PC-3 (cell line): ENCODE measurements around the gene CYB561D2. TPM values are rescaled to one million over a fixed set of nuclear protein-coding genes. Genes with fewer than 3 reads are reported as not detected.

Experiments used
- ATAC-seq: fragments of 200-7000 bp; cut with Tn5 transposase; 2 replicates; pipeline ENCODE4 v1.9.1; 2020; ENCODE audit warnings: mild to moderate bottlenecking, moderate library complexity
- BruUV-seq: library from RNA; stranded (reverse); fragments of 400-500 nt; replicated peaks from 2 replicates; lab custom pipeline; 2021; lab: Mats Ljungman, UMichigan
- CTCF ChIA-PET: fragments of 300-600 bp; sonication (Branson Sonifier 250); formaldehyde crosslinking; loops from one replicate; lab custom pipeline; 2022; ENCODE audit warnings: antibody characterized with exemption; lab: Charles Lee
- POLR2A ChIA-PET: fragments of 300-600 bp; sonication (Branson Sonifier 250); formaldehyde crosslinking; loops from one replicate; lab custom pipeline; 2022; ENCODE audit warnings: antibody characterized with exemption; ENCODE audit not compliant: unreplicated experiment; lab: Charles Lee
- DNase-seq: peaks from one replicate; pipeline ENCODE4 v3.0.0-alpha.2; 2015
- H2AFZ ChIP-seq: fragments of 300-600 bp; sonication (generic); 2 replicates; pipeline ENCODE4 v1.6.0; 2016; ENCODE audit warnings: antibody characterized with exemption, low read length
- H3F3A ChIP-seq: fragments of 300-600 bp; sonication (generic); one replicate; pipeline ENCODE4 v1.6.0; 2017; ENCODE audit warnings: antibody characterized with exemption, low read length, control low read depth, mild to moderate bottlenecking; ENCODE audit not compliant: unreplicated experiment
- H3K27ac ChIP-seq: fragments of 300-600 bp; sonication (generic); 2 replicates; pipeline ENCODE4 v1.5.1; 2016; ENCODE audit warnings: mild to moderate bottlenecking, low read length
- H3K27me3 ChIP-seq: fragments of 300-600 bp; sonication (generic); 2 replicates; pipeline ENCODE4 v1.6.1; 2016; ENCODE audit warnings: low read length, mixed read lengths
- H3K36me3 ChIP-seq: fragments of 300-600 bp; sonication (generic); 2 replicates; pipeline ENCODE4 v1.6.1; 2016; ENCODE audit warnings: low read depth, mixed run types, low read length, mixed read lengths
- H3K4me1 ChIP-seq: fragments of 300-600 bp; sonication (generic); 2 replicates; pipeline ENCODE4 v1.5.1; 2016; ENCODE audit warnings: low read length; ENCODE audit not compliant: insufficient read depth
- H3K4me2 ChIP-seq: fragments of 300-600 bp; sonication (generic); 2 replicates; pipeline ENCODE4 v1.6.0; 2016; ENCODE audit warnings: low read length
- H3K4me3 ChIP-seq: fragments of 300-600 bp; sonication (generic); 2 replicates; pipeline ENCODE4 v1.5.1; 2016; ENCODE audit warnings: mild to moderate bottlenecking, low read length, mixed read lengths
- H3K79me2 ChIP-seq: fragments of 300-600 bp; sonication (generic); 2 replicates; pipeline ENCODE4 v1.6.1; 2017; ENCODE audit warnings: low read length, mixed read lengths
- H3K9ac ChIP-seq: fragments of 300-600 bp; sonication (generic); 2 replicates; pipeline ENCODE4 v1.6.0; 2016; ENCODE audit warnings: mild to moderate bottlenecking, low read length
- H3K9me2 ChIP-seq: fragments of 300-600 bp; sonication (generic); replicated peaks from 2 replicates; pipeline ENCODE4 v1.6.1; 2016; ENCODE audit warnings: mixed run types, low read length, mixed read lengths
- H3K9me3 ChIP-seq: fragments of 300-600 bp; sonication (generic); 2 replicates; pipeline ENCODE4 v1.6.1; 2016; ENCODE audit warnings: low read length, mixed read lengths
- H4K20me1 ChIP-seq: fragments of 300-600 bp; sonication (generic); 2 replicates; pipeline ENCODE4 v1.6.1; 2016; ENCODE audit warnings: low read length, mixed read lengths
- EZH2 ChIP-seq: fragments of 300-600 bp; sonication (generic); IDR thresholded peaks from one replicate; pipeline ENCODE4 v1.6.1; 2017; ENCODE audit warnings: antibody characterized with exemption, mild to moderate bottlenecking, low read length; ENCODE audit not compliant: unreplicated experiment
- EZH2phosphoT487 ChIP-seq: fragments of 300-600 bp; sonication (generic); IDR thresholded peaks from 2 replicates; pipeline ENCODE4 v1.6.1; 2018; ENCODE audit warnings: mild to moderate bottlenecking, antibody characterized with exemption, low read length, borderline replicate concordance
- intact Hi-C: fragments of 100-400 bp; cut with micrococcal nuclease; formaldehyde crosslinking; loops from 2 replicates; pipeline ENCODE4 v1.9.0; 2023
- total RNA-seq: library from RNA; depleted of rRNA; stranded (reverse); fragments of >200 nt; gene quantifications from 2 replicates; pipeline ENCODE4 v1.2.3, GENCODE V29; 2014
- TF ChIP-seq, protein P1 (sequence below): fragments of 300-600 bp; sonication (generic); conservative IDR thresholded peaks from 2 replicates; pipeline ENCODE4 v1.5.1; 2017; ENCODE audit warnings: antibody characterized with exemption, low read depth, mild to moderate bottlenecking, low read length

The CYB561D2 gene
- total RNA-seq, 1 experiment from 2014 or later, result 44.3 TPM

DNA sequence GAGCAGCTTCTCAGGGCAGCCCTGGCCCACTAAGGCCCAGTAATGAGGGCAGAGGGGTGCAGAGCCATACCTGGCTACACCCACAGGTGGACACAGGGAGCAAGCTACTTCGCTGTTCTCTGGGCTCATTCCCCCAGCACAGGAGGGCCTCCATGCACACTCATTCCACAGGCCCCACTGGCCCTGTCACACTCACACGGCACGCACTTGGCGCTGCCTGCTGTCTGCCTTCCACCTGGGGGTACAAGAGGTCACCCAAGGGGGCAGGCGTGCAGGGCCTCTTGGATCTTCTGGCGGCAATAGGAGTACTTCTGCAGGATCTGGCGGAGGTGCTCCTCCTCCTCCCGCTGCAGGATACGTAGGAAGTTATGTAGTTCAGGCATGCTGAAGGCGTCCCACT lies 20.3 kb upstream of the CYB561D2 start:
- Histone ChIP-seq H3K4me2 (no peak overlapping the region), H3K27ac (no peak overlapping the region), H3K27me3 (no peaks in the 10 kb centered on the region), H3K79me2 (peaks cover 54% of the 10 kb centered on the region), H3F3A (no peaks in the 10 kb centered on the region), H3K4me3 (no peak overlapping the region), H2AFZ (no peak overlapping the region), H3K36me3 (peaks cover 26% of the 10 kb centered on the region; the same call in 1 of the 2 replicates), H3K9ac (no peak overlapping the region), H3K9me2 (no peaks in the 10 kb centered on the region), H4K20me1 (peaks cover 12% of the 10 kb centered on the region; the same call in 1 of the 2 replicates), H3K4me1 (peaks cover 26% of the 10 kb centered on the region), H3K9me3 (no peaks in the 10 kb centered on the region)
- ChIA-PET POLR2A (no interaction called here), CTCF (no interaction called here)
- ATAC-seq, result no peak
- DNase-seq, result no peak
- TF ChIP-seq, protein P1, sequence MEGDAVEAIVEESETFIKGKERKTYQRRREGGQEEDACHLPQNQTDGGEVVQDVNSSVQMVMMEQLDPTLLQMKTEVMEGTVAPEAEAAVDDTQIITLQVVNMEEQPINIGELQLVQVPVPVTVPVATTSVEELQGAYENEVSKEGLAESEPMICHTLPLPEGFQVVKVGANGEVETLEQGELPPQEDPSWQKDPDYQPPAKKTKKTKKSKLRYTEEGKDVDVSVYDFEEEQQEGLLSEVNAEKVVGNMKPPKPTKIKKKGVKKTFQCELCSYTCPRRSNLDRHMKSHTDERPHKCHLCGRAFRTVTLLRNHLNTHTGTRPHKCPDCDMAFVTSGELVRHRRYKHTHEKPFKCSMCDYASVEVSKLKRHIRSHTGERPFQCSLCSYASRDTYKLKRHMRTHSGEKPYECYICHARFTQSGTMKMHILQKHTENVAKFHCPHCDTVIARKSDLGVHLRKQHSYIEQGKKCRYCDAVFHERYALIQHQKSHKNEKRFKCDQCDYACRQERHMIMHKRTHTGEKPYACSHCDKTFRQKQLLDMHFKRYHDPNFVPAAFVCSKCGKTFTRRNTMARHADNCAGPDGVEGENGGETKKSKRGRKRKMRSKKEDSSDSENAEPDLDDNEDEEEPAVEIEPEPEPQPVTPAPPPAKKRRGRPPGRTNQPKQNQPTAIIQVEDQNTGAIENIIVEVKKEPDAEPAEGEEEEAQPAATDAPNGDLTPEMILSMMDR, result no peak
- TF ChIP-seq EZH2, result no peak
- BruUV-seq, result no TSS peak
- intact Hi-C loops, result no loop called here

DNA sequence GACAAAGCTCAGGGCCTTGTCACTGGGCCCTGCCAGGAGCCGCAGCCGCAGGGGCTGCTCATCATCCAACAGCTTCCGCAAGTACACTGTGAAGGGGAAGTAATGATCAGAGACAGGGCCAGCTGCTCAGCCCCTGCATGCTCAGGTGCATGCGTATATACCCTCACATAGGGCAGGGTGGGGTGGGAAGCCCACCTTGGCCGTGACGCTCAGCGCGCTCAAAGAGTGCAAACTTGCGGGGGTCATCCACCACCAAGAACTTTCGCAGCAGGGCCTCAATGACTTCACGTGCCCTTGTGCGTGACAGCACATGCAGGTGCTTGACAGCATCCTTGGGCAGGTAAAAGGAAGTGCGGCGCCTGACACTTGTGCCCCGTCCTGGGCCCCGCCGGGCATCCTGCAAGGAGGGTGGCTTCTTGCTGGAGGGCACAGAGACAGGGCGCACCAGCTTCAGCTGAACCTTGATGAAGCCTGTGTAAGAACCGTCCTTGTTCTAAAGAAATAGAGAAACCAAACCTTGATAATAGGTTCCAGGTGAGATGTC lies 19.2 kb upstream of the CYB561D2 start:
- H3K4me1 ChIP-seq, result peaks cover 35% of the 10 kb centered on the region
- H3K36me3 ChIP-seq, result peaks cover 26% of the 10 kb centered on the region; the same call in 1 of the 2 replicates
- peaks cover 61% of the 10 kb centered on the region for H3K79me2 ChIP-seq
- intact Hi-C loops, result no loop called here
- no peak overlapping the region for H3K9ac ChIP-seq
- POLR2A ChIA-PET, result no interaction called here
- H3K27me3 ChIP-seq, result no peaks in the 10 kb centered on the region
- no peaks in the 10 kb centered on the region for H3F3A ChIP-seq
- no peak overlapping the region for H3K4me3 ChIP-seq
- ATAC-seq (no peak), DNase-seq (no peak)
- no peak overlapping the region for H2AFZ ChIP-seq
- no TSS peak for BruUV-seq
- no peak overlapping the region for H3K4me2 ChIP-seq
- no peaks in the 10 kb centered on the region for H3K9me3 ChIP-seq
- no peak overlapping the region for H3K27ac ChIP-seq
- H4K20me1 ChIP-seq, result peaks cover 13% of the 10 kb centered on the region; the same call in 1 of the 2 replicates
- CTCF ChIA-PET, result no interaction called here
- H3K9me2 ChIP-seq, result no peaks in the 10 kb centered on the region
- TF ChIP-seq EZH2 (no peak), EZH2phosphoT487 (no peak)
- TF ChIP-seq, protein P1, result no peak

DNA sequence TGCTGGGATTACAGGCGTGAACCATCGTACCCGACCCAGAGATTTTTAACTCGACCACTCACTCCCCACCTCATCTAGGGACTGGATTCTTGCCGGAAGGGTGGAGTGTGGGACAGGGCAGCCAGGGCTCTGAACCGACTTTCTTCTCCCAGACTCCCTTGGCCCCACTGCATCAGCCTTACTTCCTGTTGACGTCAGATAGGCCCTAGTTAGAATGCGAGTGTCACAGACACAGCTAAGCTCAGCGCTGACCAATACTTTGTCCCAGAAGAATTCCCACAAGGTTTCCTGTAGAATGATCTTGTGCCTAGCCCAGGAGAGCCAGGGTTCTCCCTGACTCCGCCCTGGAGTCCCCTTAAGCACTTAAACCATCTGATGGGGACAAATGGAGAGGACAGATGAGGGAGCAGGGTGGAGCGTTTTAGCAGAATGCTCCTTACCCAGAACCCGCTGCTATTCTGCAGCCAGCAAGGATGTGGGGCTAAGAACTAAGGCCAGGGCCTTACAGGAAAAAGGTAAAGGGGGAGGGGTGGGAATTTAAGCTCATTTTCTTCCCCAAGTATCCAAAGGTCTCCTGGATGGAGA lies 16.8 kb upstream of the CYB561D2 start:
- ATAC-seq, result no peak
- Histone ChIP-seq H3K79me2 (peaks cover 53% of the 10 kb centered on the region), H3K4me2 (peak overlapping the region; percentile 88), H3K9me3 (no peaks in the 10 kb centered on the region), H3K27me3 (no peaks in the 10 kb centered on the region), H3K9ac (no peak overlapping the region), H3K27ac (no peak overlapping the region), H3K4me3 (no peak overlapping the region), H3K4me1 (peaks cover 32% of the 10 kb centered on the region), H3F3A (no peaks in the 10 kb centered on the region), H4K20me1 (peaks cover 13% of the 10 kb centered on the region; the same call in 1 of the 2 replicates), H3K36me3 (peaks cover 26% of the 10 kb centered on the region; the same call in 1 of the 2 replicates), H3K9me2 (no peaks in the 10 kb centered on the region), H2AFZ (no peak overlapping the region)
- BruUV-seq, result no TSS peak
- TF ChIP-seq, protein P1, result no peak
- TF ChIP-seq EZH2phosphoT487 (no peak), EZH2 (no peak)
- DNase-seq, result no peak
- CTCF ChIA-PET, result no interaction called here
- intact Hi-C loops, result no loop called here
- POLR2A ChIA-PET, result no interaction called here
